Neural cell (in vitro differentiated cells): ENCODE results near the gene LCOR.

Experiments used
- EZH2 ChIP-seq: fragments of 200-600, 300-800 bp; shearing (Covaris generic), sonication (generic); IDR thresholded peaks from 2 replicates; pipeline ENCODE4 v1.6.1; 2014; ENCODE audit warnings: antibody characterized with exemption, low read length, borderline replicate concordance, mild to moderate bottlenecking; ENCODE audit not compliant: insufficient read depth, poor library complexity, severe bottlenecking
- POLR2AphosphoS5 ChIP-seq: IDR thresholded peaks from 2 replicates; pipeline ENCODE4 v1.6.1; 2012
- RAD21 ChIP-seq: fragments of 450-650 bp; conservative IDR thresholded peaks from 2 replicates; pipeline ENCODE4 v1.6.1; 2014; ENCODE audit warnings: antibody characterized with exemption, mild to moderate bottlenecking, moderate library complexity
- TAF1 ChIP-seq: IDR thresholded peaks from 2 replicates; pipeline ENCODE4 v1.6.1; 2012; ENCODE audit warnings: low read depth
- TF ChIP-seq, protein P1 (sequence below): fragments of 450-650 bp; IDR thresholded peaks from 2 replicates; pipeline ENCODE4 v1.5.1; 2014; ENCODE audit warnings: antibody characterized with exemption, mild to moderate bottlenecking, moderate library complexity; ENCODE audit not compliant: poor library complexity, severe bottlenecking

DNA sequence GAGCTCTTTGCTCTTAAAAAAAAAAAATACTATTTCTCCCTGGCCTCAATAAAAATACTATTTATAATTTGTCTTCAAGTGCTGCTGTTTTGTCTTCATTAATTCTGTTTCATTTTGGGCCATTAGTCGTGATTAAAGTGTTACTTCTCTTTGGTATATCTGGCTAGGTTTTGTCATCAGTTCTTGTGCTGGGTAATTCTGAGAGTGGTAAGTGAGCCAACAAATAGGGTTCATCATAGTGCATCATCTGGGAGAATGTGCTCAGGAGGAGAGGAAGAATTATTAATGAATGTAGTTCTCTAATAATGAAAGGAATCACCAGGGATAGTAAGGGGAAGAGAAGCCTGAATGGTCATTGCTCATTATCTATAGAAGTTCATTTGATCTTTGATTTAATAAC, 70.0 kb downstream of the LCOR start:
- TF ChIP-seq, protein P1, sequence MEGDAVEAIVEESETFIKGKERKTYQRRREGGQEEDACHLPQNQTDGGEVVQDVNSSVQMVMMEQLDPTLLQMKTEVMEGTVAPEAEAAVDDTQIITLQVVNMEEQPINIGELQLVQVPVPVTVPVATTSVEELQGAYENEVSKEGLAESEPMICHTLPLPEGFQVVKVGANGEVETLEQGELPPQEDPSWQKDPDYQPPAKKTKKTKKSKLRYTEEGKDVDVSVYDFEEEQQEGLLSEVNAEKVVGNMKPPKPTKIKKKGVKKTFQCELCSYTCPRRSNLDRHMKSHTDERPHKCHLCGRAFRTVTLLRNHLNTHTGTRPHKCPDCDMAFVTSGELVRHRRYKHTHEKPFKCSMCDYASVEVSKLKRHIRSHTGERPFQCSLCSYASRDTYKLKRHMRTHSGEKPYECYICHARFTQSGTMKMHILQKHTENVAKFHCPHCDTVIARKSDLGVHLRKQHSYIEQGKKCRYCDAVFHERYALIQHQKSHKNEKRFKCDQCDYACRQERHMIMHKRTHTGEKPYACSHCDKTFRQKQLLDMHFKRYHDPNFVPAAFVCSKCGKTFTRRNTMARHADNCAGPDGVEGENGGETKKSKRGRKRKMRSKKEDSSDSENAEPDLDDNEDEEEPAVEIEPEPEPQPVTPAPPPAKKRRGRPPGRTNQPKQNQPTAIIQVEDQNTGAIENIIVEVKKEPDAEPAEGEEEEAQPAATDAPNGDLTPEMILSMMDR, result no peak
- TF ChIP-seq EZH2 (no peak), POLR2AphosphoS5 (no peak), RAD21 (no peak), TAF1 (no peak)
